ENCODE measurements around the gene CLCN1.

Gene CLCN1

DNA sequence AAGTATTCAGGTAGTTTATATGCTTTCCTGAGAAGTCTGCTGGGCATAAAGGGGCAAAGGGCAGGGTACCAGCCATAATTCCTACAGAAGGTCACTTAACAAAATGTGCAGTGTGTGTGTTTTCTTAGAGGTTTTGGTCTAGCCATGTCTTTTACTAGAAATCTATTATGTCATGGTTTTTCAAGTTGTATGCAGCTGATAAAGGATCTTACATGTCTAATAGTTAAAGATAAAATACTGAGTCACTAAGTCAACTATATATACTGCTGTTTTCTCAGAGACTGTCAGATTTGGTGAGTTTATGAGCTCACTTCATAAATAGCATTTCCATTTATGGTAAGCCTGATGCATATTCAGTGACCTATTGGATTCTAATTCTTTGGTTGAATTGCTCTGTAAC, 20.0 kb upstream of the CLCN1 start:
- no peak for DNase-seq (ENCODE audit: low read depth)

- DNase-seq (ENCODE audit: low read depth) = no peak
These were observed 19.2 kb upstream of the CLCN1 start for GRCh38 chr7:143296686-143297085.

DNA sequence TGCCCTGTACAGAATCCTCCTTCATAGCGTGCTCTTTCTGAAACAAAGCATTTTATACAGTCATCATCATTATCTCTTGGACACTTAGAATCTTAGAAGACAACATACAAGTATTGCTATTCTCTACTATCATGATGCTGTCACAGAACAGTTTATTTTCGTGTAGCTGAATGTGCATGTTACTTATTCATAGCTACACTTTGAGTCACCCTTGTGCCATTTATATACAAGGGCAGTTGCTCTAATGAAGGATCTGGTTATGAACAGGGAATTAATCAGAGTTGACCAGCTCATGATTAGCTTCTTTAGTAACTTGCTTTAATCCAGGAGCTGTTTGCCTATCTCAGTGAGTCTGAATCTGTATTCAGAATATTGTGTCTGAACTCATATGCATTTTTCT, 16.6 kb upstream of the CLCN1 start:
- no peak for DNase-seq (ENCODE audit: low read depth)

DNA sequence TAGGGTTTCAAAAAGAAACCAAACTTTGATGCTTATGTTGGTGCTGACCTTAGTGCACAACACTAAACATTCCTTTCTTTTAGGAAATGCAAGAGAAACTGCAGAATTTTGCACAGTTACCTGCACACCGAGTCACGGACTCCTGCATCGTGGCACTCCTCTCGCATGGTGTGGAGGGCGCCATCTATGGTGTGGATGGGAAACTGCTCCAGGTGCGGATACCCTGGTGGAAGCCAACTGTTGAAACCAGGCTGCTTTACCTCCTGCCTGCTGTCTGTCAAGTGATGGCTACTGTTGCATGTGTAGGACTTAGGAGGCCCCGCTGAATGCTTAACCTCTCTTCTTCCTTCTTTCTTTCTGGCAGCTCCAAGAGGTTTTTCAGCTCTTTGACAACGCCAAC, 16.1 kb upstream of the CLCN1 start:
- no peak for DNase-seq (ENCODE audit: low read depth)

- DNase-seq (ENCODE audit: low read depth) = no peak
These were observed 14.7 kb upstream of the CLCN1 start for GRCh38 chr7:143300959-143301935.

DNA sequence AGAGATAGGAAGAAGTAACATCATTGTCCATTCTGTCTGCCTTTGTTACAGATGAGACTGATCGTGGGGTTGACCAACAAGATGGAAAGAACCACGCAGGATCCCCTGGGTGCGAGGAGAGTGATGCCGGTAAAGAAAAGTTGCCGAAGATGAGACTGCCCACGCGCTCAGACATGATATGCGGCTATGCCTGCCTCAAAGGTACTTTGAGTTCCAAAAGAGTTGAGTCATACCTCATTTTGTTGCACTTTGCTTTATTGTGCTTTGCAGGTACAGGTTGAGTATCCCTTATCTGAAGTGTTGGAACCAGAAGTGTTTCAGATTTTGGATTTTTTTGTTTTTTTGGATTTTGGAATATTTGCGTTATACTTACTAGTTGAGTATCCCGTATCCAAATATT, 12.2 kb upstream of the CLCN1 start:
- DNase-seq (ENCODE audit: low read depth) = no peak

DNA sequence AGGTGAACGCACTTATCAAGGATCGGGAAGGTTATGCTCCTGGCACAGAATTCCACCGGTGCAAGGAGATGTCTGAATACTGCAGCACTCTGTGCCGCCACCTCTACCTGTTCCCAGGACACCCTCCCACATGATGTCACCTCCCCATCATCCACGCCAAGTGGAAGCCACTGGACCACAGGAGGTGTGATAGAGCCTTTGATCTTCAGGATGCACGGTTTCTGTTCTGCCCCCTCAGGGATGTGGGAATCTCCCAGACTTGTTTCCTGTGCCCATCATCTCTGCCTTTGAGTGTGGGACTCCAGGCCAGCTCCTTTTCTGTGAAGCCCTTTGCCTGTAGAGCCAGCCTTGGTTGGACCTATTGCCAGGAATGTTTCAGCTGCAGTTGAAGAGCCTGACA, 11.0 kb upstream of the CLCN1 start:
- no peak for DNase-seq (ENCODE audit: low read depth)

DNA sequence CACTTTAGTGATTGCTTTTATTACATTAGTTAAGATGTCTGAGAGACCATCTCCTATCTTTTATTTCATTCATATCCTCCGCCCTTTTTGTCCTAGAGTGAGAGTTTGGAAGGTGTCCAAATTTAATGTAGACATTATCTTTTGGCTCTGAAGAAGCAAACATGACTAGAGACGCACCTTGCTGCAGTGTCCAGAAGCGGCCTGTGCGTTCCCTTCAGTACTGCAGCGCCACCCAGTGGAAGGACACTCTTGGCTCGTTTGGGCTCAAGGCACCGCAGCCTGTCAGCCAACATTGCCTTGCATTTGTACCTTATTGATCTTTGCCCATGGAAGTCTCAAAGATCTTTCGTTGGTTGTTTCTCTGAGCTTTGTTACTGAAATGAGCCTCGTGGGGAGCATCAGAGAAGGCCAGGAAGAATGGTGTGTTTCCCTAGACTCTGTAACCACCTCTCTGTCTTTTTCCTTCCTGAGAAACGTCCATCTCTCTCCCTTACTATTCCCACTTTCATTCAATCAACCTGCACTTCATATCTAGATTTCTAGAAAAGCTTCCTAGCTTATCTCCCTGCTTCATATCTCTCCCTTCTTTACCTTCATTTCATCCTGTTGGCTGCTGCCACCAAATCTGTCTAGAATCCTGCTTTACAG, 10.4 kb upstream of the CLCN1 start:
- DNase-seq (ENCODE audit: low read depth) = no peak

DNA sequence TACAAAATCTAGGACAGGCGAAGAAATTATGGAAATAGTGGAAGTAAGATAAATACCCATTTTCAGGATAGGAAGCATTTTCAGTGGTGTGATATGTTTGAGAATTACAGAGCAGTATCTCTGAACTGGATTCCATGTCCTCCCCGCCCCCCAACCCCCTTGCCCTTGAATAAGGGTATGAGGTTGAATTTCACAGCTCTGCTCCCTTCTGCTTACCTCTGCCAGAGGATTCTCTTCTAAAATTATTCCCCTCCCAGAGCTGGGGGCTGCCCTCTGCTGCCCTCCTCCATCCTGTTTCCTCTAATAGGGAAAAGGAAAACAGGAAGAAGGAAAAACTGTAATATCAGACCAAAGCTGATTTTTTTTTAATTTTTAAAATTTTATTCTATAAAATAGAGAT, 7.3 kb upstream of the CLCN1 start:
- no peak for DNase-seq (ENCODE audit: low read depth)

GRCh38 chr7:143314127-143314526, 1.8 kb upstream of the CLCN1 start:
- DNase-seq (ENCODE audit: low read depth) = no peak

DNA sequence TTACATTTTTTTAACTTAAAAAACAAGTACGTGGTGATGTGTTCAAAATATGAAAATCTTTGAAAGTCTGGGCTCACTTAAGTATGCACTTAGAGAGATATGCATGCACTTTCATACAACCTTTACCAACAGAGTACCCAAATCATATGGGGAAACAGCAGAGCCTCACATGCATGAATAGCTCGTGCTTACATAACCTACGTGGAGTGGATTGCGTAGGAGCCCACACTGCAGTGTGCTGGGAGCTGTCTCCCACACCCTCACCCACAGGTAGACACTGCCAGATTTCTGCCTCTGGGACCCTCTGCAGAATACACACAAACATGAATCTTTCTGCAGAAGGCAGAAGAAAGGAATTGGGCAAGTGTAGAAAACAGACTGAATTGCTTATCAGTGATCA, 581 bp downstream of the CLCN1 start:
- DNase-seq (ENCODE audit: low read depth) = no peak

GRCh38 chr7:143318661-143319060, 2.8 kb downstream of the CLCN1 start:
- no peak for DNase-seq (ENCODE audit: low read depth)

DNA sequence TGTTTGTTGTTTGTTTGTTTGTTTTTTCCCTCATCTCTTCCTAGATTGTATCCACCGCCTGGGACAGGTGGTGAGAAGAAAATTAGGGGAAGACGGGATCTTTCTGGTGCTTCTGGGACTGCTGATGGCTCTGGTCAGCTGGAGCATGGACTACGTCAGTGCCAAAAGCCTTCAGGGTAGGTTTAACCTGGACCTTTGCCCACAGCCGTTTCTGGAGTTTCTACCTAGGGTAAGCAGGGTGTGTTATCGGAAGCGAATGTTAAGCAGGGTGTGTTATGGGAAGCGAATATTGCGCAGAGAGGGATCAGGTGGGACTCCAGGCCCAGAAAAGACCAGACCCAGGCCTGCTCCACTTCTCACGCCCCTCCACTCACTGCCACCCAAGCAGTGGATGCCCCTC, 4.7 kb downstream of the CLCN1 start:
- no peak for DNase-seq (ENCODE audit: low read depth)

DNA sequence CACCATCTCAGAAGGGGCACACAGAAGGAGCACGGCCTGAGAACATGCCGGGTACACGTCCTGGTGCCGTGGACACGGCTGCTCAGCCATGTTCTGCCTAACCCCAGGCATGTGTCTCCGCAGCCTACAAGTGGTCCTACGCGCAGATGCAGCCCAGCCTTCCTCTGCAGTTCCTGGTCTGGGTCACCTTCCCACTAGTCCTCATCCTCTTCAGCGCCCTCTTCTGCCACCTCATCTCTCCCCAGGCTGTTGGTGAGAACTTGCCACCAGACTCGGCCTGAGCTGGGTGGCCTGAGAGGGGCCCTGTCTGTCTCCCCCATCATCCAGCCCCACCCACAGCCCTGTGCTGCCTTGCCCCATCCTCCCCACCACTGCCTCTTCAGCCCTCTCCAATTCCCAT, 5.3 kb downstream of the CLCN1 start:
- no peak for DNase-seq (ENCODE audit: low read depth)

- no peak for DNase-seq (ENCODE audit: low read depth)
These were observed 5.8 kb downstream of the CLCN1 start for GRCh38 chr7:143321734-143322133.

GRCh38 chr7:143322760-143323633, 7.1 kb downstream of the CLCN1 start:
- no peak for DNase-seq (ENCODE audit: low read depth)

DNA sequence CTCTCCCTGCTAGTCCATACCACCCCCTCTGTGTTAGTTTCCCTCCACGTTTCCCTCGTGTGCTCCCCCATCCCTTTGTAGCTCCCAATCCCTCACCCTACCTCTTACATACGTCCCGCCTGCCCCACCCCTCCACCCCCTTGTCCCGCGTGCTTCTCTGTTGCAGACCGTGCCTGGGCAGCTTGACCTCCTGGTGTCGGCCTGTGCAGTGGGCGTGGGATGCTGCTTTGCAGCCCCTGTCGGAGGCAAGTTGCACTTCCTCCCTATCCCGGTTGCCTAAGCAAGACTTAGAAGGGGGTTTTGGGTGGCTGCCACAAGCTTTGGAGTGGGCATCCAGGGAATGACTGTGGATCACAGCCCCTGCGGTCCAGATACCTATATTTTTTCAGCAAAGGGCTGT, 7.7 kb downstream of the CLCN1 start:
- DNase-seq (ENCODE audit: low read depth) = no peak

DNA sequence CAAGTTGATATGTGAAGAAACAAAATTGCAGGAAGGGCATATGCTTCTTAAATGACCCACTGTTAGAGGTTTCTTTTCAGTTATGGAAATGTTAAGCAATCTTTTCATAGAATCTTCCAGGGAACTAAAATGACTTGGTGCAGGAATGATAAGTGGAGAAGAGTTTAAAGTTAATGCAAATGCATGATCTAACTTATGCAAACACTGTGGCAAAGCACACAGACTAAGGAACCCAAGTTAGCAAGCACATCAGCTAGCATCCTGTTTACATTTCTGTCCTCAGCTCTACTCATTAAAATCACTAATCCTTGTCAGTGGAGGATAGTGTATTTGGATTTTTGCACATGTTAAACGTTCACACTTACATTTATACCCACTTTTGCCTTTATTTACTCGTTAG, 9.3 kb downstream of the CLCN1 start:
- no peak for DNase-seq (ENCODE audit: low read depth)

- no peak for DNase-seq (ENCODE audit: low read depth)
These were observed 12.0 kb downstream of the CLCN1 start for GRCh38 chr7:143327903-143328302.

GRCh38 chr7:143329471-143330170, 13.7 kb downstream of the CLCN1 start:
- DNase-seq (ENCODE audit: low read depth) = no peak

DNA sequence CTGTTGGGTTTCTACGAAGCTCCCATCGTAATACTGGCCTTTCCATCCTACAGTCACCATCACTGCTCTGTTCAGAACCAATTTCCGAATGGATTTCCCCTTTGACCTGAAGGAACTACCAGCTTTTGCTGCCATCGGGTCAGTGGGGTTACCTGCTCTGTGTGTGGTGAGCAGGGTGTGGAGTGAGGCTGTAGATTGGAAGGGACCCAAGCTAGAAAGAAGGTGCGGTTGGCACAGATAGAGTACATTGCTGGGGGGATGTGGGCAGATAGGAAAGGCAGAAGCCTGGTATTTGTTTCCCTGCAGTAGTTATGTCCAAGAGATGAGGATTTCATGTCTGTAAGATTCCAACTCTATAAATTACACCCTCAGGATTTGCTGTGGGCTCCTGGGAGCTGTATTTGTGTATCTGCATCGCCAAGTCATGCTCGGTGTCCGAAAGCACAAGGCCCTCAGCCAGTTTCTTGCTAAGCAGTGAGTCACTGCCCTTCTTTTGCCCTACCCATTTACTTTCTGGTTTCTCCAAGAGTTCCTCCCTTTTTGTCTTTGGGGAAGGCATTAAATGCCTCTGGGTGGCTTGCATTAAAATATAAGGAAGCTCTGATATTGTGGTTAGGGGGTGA, 15.4 kb downstream of the CLCN1 start:
- DNase-seq (ENCODE audit: low read depth) = peak; percentile 61
